MM.1S (cell line): ENCODE results near the gene SART3.
A peak's percentile ranks its signal among the peaks of the same experiment; 100 is the strongest.

ENCODE experiments used
- DNase-seq: peaks from one replicate; pipeline ENCODE4 v3.0.0-alpha.2; 2015
- H2AFZ ChIP-seq: fragments of 300-600 bp; sonication (generic); 2 replicates; pipeline ENCODE4 v1.6.0; 2016; ENCODE audit warnings: antibody characterized with exemption, low read length
- H3F3A ChIP-seq: fragments of 300-600 bp; sonication (generic); 2 replicates; pipeline ENCODE4 v1.6.1; 2016; ENCODE audit warnings: mild to moderate bottlenecking, antibody characterized with exemption, low read length, moderate library complexity, mixed read lengths; ENCODE audit not compliant: insufficient read depth
- H3K27ac ChIP-seq: fragments of 300-600 bp; sonication (generic); 2 replicates; pipeline ENCODE4 v1.5.1; 2016; ENCODE audit warnings: mild to moderate bottlenecking, low read length
- H3K27me3 ChIP-seq: fragments of 300-600 bp; sonication (generic); replicated peaks from 2 replicates; pipeline ENCODE4 v1.6.0; 2016; ENCODE audit warnings: low read length; ENCODE audit not compliant: insufficient read depth
- H3K36me3 ChIP-seq: fragments of 300-600 bp; sonication (generic); replicated peaks from 2 replicates; pipeline ENCODE4 v1.6.1; 2016; ENCODE audit warnings: mild to moderate bottlenecking, low read length, mixed read lengths; ENCODE audit not compliant: insufficient read depth
- H3K4me1 ChIP-seq: fragments of 300-600 bp; sonication (generic); 2 replicates; pipeline ENCODE4 v1.6.1; 2016; ENCODE audit warnings: low read length, mixed read lengths
- H3K4me2 ChIP-seq: fragments of 300-600 bp; sonication (generic); 2 replicates; pipeline ENCODE4 v1.6.0; 2016; ENCODE audit warnings: low read depth, low read length
- H3K4me3 ChIP-seq: fragments of 300-600 bp; sonication (generic); 2 replicates; pipeline ENCODE4 v1.5.1; 2016; ENCODE audit warnings: low read length, mixed read lengths
- H3K79me2 ChIP-seq: fragments of 300-600 bp; sonication (generic); 2 replicates; pipeline ENCODE4 v1.6.1; 2016; ENCODE audit warnings: mixed run types, low read length, mixed read lengths
- H3K9ac ChIP-seq: fragments of 300-600 bp; sonication (generic); 2 replicates; pipeline ENCODE4 v1.6.1; 2016; ENCODE audit warnings: low read length, mixed read lengths
- H3K9me2 ChIP-seq: fragments of 300-600 bp; sonication (generic); replicated peaks from 2 replicates; pipeline ENCODE4 v1.6.1; 2016; ENCODE audit warnings: mild to moderate bottlenecking, low read length, mixed read lengths; ENCODE audit not compliant: insufficient read depth
- H3K9me3 ChIP-seq: fragments of 300-600 bp; sonication (generic); replicated peaks from 2 replicates; pipeline ENCODE4 v1.6.1; 2016; ENCODE audit warnings: mild to moderate bottlenecking, low read length, mixed read lengths; ENCODE audit not compliant: insufficient read depth
- H4K20me1 ChIP-seq: fragments of 300-600 bp; sonication (generic); 2 replicates; pipeline ENCODE4 v1.6.1; 2016; ENCODE audit warnings: mild to moderate bottlenecking, low read length, moderate library complexity, mixed read lengths; ENCODE audit not compliant: insufficient read depth
- EZH2 ChIP-seq: fragments of 300-600 bp; sonication (generic); optimal IDR thresholded peaks from 2 replicates; pipeline ENCODE3; 2017; ENCODE audit warnings: low read depth, mild to moderate bottlenecking, antibody characterized with exemption, low read length, mixed read lengths
- EZH2phosphoT487 ChIP-seq: fragments of 300-600 bp; sonication (generic); IDR thresholded peaks from 2 replicates; pipeline ENCODE4 v1.6.1; 2018; ENCODE audit warnings: antibody characterized with exemption, low read length
- TF ChIP-seq, protein P1 (sequence below): fragments of 300-600 bp; sonication (generic); IDR thresholded peaks from 2 replicates; pipeline ENCODE4 v1.5.1; 2016; ENCODE audit warnings: antibody characterized with exemption, low read length, mixed read lengths

SART3 gene

DNA sequence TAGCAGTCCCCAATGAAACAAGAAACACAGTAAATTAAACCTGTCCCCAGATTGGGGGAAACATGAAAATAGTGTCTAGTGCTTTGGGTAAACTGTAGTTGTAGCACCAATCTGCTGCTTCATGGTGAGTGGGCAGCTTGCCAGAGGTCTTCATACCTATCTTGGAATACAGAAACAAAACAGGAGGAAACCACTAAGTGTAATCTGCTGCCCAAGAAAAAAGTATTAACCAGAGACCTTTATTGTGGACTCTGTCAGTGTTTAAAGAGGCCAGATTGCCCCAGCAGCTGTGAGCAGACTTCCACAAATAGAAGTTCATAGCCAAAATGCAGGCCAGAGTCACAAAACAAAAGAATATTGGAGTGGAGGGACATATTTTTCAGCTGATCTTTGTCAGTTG is 3.8 kb upstream of the SART3 start:
- Histone ChIP-seq H4K20me1 (no peaks in the 10 kb centered on the region), H3K27ac (peak overlapping the region; percentile 100), H2AFZ (no peak overlapping the region), H3K4me1 (peaks cover 58% of the 10 kb centered on the region), H3F3A (peaks cover 82% of the 10 kb centered on the region), H3K4me2 (peak overlapping the region; percentile 89), H3K9me2 (no peaks in the 10 kb centered on the region), H3K27me3 (no peaks in the 10 kb centered on the region), H3K79me2 (peaks cover 59% of the 10 kb centered on the region), H3K9ac (peak overlapping the region; percentile 94), H3K36me3 (no peaks in the 10 kb centered on the region; the same call in 1 of the 2 replicates), H3K4me3 (no peak overlapping the region), H3K9me3 (no peaks in the 10 kb centered on the region)
- DNase-seq: peak; percentile 37
- TF ChIP-seq, protein P1, sequence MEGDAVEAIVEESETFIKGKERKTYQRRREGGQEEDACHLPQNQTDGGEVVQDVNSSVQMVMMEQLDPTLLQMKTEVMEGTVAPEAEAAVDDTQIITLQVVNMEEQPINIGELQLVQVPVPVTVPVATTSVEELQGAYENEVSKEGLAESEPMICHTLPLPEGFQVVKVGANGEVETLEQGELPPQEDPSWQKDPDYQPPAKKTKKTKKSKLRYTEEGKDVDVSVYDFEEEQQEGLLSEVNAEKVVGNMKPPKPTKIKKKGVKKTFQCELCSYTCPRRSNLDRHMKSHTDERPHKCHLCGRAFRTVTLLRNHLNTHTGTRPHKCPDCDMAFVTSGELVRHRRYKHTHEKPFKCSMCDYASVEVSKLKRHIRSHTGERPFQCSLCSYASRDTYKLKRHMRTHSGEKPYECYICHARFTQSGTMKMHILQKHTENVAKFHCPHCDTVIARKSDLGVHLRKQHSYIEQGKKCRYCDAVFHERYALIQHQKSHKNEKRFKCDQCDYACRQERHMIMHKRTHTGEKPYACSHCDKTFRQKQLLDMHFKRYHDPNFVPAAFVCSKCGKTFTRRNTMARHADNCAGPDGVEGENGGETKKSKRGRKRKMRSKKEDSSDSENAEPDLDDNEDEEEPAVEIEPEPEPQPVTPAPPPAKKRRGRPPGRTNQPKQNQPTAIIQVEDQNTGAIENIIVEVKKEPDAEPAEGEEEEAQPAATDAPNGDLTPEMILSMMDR: no peak
- TF ChIP-seq EZH2 (no peak), EZH2phosphoT487 (no peak)

DNA sequence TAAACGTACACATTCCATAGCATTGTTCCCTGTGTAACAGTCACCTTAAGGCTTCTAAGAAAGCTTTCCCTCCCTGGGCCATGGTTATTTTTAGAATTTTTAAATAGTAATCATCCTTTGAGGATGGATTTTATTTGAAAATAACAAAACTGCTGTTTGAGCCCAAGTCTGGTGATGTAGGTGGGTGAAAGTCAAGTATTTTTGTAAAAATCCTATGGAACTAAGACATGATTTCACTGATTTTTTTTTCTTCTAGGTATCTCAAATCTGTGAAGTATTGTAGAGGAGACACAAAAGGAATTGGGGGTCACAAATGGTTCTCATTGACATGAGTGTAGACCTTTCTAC is 2.8 kb upstream of the SART3 start:
- no peaks in the 10 kb centered on the region for H4K20me1 ChIP-seq
- H3K9me2 ChIP-seq: no peaks in the 10 kb centered on the region
- no peaks in the 10 kb centered on the region; the same call in 1 of the 2 replicates for H3K36me3 ChIP-seq
- peaks cover 68% of the 10 kb centered on the region for H3K79me2 ChIP-seq
- no peak overlapping the region for H2AFZ ChIP-seq
- H3F3A ChIP-seq: peaks cover 72% of the 10 kb centered on the region
- peak overlapping the region; percentile 100 for H3K27ac ChIP-seq
- TF ChIP-seq, protein P1: no peak
- no peak for TF ChIP-seq EZH2phosphoT487
- TF ChIP-seq EZH2: no peak
- no peaks in the 10 kb centered on the region for H3K27me3 ChIP-seq
- no peak for DNase-seq
- no peaks in the 10 kb centered on the region for H3K9me3 ChIP-seq
- H3K4me1 ChIP-seq: peaks cover 53% of the 10 kb centered on the region
- H3K9ac ChIP-seq: peak overlapping the region; percentile 94
- peak overlapping the region; percentile 89 for H3K4me2 ChIP-seq
- peak overlapping the region; percentile 77 for H3K4me3 ChIP-seq

DNA sequence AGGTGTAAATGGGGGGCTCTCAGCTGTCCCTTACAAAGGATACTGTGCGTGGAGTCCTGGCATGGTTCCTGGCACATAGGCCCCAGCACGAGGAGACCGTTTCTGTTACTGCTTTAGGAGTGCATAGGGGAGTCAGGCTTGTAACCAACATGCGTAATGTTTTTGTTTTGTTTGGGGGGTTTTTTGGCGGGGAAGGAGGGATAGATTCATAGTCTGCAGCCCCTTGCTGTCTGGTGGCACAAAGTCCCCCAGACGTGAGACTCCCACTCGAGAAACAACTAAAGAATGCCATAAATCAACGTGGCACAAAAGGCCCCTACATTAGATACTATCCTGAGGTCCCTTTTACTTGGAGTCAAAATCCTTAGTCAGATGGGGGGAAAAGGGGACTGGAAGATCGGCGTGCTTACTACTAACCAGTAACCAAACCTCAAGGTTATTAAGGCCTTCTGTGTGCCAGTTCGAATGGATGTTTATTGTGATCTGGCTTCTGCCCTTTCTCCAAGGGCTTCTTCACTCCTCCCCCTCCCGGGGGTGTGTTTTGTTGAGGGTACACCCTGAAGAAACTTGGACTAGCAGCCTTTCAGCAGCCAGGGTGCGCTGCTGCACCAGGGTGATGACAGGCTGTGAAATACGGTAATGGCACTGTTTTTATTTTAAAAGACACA is 2.3 kb upstream of the SART3 start:
- Histone ChIP-seq H2AFZ (no peak overlapping the region), H3K4me3 (peak overlapping the region; percentile 77), H3K9me3 (no peaks in the 10 kb centered on the region), H3K9ac (peak overlapping the region; percentile 98), H3K4me1 (peaks cover 48% of the 10 kb centered on the region), H4K20me1 (peaks cover 3% of the 10 kb centered on the region; the same call in 1 of the 2 replicates), H3K9me2 (no peaks in the 10 kb centered on the region), H3K27me3 (no peaks in the 10 kb centered on the region), H3F3A (peaks cover 67% of the 10 kb centered on the region), H3K79me2 (peaks cover 73% of the 10 kb centered on the region), H3K36me3 (no peaks in the 10 kb centered on the region; the same call in 1 of the 2 replicates), H3K4me2 (peak overlapping the region; percentile 89), H3K27ac (peak overlapping the region; percentile 100)
- DNase-seq: peak; percentile 95
- TF ChIP-seq EZH2phosphoT487: no peak
- TF ChIP-seq, protein P1: peak; percentile 95
